Measurements from ENCODE around the gene PIK3R3.

GRCh38 chr1:46137916-46138315 lies 5.5 kb upstream of the PIK3R3 start:
- TF ChIP-seq, protein P1, sequence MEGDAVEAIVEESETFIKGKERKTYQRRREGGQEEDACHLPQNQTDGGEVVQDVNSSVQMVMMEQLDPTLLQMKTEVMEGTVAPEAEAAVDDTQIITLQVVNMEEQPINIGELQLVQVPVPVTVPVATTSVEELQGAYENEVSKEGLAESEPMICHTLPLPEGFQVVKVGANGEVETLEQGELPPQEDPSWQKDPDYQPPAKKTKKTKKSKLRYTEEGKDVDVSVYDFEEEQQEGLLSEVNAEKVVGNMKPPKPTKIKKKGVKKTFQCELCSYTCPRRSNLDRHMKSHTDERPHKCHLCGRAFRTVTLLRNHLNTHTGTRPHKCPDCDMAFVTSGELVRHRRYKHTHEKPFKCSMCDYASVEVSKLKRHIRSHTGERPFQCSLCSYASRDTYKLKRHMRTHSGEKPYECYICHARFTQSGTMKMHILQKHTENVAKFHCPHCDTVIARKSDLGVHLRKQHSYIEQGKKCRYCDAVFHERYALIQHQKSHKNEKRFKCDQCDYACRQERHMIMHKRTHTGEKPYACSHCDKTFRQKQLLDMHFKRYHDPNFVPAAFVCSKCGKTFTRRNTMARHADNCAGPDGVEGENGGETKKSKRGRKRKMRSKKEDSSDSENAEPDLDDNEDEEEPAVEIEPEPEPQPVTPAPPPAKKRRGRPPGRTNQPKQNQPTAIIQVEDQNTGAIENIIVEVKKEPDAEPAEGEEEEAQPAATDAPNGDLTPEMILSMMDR (IDR thresholded peaks at IDR 0.05) = no peak
- no peak for TF ChIP-seq EP300 (IDR thresholded peaks at IDR 0.05)
- no peak for TF ChIP-seq POLR2A (IDR thresholded peaks at IDR 0.05)

Data from stomach (tissue), 4 donors.